Right renal pelvis (tissue), 4 donors: Measurements from ENCODE around the gene MYORG. TPM values are rescaled to one million over a fixed set of nuclear protein-coding genes. Genes with fewer than 3 reads are reported as not detected.
"Not testable (repeated sequence)": the region's sequence is repeated elsewhere in the genome, so short reads cannot be mapped to it uniquely, and the experiment has no call there.

Experiments used
- DNase-seq, 4 donors: peaks; one replicate each; pipeline ENCODE4 v3.0.0-alpha.2; 2013; ENCODE audit warnings: low read depth in 4 of 4, low spot score in 3 of 4, missing footprints in 1 of 4
- polyA plus RNA-seq, 4 donors: library from polyadenylated mRNA; unstranded; fragments of 120-200 nt; gene quantifications; one replicate each; pipeline ENCODE4 v1.2.1, GENCODE V29; 2013; ENCODE audit not compliant: insufficient read length in 4 of 4

Gene MYORG
- polyA plus RNA-seq, 4 donors = 7.6 to 11.5 (median 9.6) TPM

DNA sequence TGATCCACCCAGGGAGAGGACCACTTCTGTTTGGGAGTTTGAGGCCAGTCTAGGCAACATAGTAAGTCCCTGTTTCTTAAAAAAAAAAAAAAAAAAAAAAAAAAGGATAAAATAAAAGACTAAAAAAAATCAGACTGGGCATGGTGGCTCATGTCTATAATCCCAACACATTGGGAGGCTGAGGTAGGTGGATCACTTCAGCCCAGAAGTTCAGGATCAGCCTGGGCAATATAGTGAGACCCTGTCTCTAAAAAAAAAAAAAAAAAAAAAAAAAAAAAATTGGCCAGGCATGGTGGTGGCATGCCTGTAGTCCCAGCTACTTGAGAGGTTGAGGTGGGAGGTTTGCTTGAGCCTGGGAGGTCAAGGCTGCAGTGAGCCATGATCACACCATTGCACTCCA, 38.6 kb downstream of the MYORG start:
- DNase-seq = not testable (repeated sequence)

DNA sequence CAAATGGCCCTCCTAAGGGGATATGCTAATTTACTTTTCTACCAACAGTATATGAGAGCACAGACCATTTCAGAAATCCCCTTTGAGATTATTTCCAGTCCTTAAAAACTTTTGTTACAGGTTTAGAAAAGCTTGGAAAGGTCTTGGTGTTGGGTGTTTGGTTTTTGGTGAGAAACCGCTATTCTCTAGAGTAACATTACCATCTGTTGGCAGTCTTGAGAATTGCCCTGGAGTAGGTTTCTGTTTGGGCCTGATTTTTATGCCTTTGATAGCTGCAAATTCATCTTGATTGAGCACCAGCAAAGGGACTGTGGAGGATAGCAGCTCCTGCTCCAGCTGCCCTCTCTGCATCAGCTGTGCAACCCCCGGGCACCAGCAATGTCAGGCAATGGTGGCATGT, 39.3 kb downstream of the MYORG start:
- DNase-seq = no peak

DNA sequence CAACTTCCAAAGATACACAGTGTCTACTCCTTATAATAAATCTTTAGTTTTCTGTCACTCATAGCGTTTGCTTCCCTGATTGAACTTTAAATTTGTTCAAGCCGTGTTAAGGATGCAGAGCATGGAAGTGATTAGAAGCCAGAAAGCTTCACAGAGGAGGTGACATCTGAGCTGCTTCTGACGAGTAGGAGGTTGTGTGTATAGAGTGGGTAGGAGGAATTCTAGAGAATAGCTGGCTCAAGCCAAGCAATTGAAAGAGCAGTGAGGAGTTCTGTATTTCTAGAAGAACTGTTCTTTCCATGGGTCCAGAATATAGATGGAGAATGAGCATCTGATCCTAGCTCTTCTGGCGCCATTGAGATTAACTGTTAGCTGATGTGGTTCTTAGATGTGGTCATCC, 41.3 kb downstream of the MYORG start:
- DNase-seq = no peak

DNA sequence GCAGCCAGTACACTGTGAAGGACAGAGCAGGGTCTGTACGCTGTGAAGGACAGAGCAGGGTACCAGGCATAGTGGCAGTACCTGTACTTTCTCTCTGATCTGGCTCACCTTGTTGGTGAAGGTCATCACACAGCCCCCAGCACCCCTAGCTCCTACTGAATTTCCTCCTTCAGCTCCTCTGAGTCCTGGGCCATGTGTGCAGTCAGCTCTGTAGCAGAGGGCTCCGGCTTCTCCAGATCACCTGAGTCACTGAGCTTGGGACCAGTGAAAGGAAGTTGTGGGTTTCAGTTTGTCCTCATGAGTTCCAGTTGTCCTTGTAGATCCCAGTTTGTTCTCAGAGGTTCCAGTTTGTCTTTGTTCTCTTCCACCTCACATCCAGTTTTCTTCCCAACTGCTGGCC, 41.8 kb downstream of the MYORG start:
- no peak for DNase-seq

DNA sequence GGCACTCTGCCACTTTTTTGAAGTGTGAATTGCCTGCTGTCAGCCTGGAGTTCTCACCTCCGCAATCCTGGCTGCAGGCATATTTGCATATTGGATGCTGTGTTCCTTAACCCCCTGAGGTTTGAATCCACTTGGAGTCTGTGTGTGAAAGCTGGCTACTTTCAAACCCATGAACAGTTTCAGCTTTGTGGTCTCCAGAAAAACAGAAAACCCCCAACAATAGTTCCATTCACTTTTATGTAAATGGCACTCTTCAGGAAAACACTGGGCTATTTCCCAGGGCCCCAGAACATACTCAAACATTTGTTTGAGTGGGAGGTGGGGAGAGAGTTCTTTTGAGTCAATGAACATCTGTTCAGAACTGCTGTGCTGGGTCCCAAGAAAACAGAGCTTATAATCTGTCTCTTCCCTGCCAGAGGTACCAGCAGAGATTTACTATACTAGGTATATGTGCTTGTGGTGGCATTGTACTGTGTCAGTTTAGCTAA, 42.3 kb downstream of the MYORG start:
- DNase-seq = no peak

DNA sequence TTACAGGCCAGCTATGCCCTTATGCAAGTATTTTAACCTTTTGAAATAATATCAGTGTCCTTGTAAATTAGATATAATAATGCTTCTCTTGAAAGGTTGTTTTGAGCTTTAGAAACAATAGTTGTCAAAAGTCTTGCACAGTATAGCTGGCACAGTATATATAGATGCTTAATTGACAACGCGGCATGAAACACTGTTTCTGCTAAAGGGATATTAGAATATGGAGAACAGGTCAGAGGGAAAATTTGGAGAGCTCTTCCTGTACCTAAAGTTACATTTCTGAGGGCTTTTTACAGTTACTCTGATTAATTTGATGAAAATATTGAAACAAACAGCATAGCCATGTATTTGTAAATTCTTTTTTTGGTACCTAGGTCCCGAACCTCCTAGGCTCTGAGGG, 42.9 kb downstream of the MYORG start:
- no peak for DNase-seq

DNA sequence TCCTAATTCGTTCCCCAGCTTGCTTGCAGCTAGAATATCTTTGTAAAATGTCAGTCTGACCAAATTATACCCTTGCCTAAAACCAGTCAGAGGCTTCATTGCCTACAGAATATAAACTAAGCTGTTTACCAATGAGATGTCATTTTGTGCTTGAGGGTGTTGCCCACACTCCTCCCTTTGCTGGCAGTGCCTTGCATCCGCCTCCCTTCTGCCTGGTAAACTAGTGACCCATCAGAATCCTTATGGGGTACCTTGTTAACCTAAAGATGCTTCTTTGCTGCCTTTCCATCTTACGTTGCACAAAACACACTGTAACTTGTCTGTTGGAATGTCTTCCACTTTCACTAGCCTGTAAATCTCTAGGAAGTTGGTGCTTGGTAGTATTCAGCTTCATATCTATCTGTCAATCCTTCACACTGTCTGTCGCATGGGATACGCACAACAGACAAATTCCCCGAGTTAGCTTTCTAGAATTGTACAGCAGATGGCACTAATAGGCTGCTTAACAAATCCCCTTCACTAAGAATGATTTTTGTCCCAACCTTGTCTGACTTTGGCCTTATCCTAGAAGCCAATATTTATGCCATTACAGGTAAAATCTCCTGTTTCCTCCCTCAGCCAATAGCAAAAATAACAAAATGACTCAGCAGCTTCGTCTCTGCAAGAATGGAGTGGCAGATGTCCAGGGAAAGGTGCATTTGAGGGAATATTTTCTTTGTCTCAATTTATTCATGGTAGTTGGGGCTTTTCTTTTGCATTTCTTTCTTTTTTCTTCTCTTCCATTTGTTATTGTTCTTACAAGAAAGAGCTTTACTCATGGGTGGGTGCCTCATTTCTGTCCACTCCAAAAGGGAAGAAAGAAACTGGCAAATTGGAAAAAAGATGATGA, 44.4 kb downstream of the MYORG start:
- no peak for DNase-seq

DNA sequence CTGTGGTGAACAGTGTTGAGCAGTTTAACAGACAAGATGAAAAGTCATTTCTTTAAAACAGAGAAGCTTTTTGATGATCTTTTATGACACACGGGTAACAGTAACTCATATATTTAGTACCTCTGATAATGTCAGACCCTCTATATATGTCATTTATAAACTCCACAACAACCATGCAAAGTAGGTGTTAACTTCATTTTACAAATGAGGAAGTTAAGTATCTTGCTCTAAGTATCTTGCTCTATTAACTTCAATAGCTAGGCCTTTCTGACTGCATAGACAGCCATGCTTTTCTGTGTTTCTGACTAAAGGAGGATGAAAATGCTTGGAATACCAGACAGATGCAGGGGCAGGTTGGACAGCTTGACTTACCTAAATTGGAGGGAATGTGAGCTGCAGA, 45.5 kb downstream of the MYORG start:
- no peak for DNase-seq

DNA sequence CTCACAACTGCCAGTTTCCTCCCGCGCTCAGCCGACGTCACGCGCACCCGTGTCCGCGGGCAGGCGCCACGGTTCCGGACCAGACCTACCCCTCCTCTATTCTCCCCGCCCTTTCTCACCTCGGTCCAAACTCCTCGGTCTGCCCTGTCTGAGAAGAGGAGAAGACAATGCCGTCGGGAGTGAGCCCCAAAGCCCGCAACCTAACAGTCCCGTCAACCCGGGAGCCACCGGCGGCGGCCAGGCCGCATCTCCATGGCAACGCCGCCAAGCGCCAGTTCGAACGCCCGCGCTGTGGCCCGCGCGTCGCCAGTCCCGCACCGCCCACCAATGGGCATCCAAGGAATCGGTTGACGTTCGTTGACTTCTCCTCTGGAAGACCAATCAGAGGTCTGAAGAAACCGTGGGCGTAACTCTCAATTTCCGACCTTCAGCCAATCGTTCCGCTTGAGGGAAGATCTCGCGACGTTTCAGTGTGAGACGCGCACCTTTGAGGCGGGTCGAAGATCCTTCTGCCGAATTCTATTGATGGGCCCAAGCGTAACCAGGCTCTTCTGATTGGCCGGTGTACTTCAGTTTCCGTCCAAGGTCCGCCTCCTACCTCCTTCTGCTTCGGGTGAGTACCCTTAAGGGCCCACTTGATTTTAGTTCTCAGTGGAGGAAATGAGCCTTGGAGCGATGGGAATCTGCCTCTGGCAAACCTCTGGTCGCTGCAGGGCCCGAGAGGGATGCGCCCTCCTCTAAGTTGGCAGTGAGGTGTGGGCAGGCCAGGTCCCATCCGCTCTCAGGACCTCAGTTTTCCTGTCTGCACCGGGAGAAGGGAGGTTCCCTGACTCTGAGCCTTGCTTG, 47.5 kb downstream of the MYORG start, which contains the start of the genes KIF24 and NUDT2:
Gene KIF24, minus strand, starts transcription at position 282 of the 846 bp plus-strand sequence. CDS start 17,922 bp downstream, outside the sequence.
Gene NUDT2, plus strand, starts transcription at position 583 of the 846 bp plus-strand sequence. CDS start 9,471 bp downstream, outside the sequence.
- peak; percentile 97 to 100 (median 100) for DNase-seq

DNA sequence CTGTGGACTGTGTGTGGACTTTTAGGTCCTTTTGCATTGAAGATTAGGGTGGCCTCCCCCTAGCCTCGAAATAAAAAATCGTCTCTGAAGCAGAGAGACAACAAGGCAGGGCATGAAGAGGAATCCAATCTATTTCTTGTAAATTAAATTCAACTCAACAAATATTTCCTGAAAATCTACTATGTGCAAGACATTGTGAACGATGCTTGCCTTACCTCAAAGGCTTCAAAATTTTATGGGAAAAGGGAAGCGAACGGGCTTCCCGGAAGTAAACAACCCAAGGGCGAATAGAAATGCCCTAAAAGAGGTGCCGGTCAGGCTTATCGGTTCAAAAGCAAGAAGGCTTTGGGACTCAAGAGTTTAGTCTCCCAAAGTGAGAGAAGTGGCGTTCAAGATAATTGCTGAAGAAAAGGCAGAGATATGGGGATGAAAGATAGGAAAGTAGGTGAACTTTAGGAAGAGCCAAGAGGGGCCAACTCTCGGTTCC, 48.2 kb downstream of the MYORG start:
- peak in 1 of 4 donors; percentile 19 for DNase-seq

DNA sequence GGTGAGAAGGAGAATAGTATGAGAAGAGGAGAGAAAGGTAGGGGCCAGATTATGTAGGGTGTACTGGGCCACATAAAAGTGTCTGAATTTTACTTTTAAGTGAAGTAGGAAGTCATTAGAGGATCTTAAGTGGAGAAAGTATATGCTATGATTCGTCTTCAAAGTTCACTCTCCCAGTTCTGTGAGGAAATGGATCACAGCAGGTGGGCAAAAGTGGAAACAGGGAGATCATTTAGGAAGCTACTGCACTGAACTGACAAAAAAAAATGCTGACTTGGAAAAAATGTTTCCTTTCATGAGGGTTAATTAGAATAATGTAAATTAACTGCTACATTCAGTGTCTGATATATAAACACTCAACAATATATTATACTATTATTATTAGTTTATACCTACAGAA, 50.0 kb downstream of the MYORG start:
- DNase-seq = no peak

DNA sequence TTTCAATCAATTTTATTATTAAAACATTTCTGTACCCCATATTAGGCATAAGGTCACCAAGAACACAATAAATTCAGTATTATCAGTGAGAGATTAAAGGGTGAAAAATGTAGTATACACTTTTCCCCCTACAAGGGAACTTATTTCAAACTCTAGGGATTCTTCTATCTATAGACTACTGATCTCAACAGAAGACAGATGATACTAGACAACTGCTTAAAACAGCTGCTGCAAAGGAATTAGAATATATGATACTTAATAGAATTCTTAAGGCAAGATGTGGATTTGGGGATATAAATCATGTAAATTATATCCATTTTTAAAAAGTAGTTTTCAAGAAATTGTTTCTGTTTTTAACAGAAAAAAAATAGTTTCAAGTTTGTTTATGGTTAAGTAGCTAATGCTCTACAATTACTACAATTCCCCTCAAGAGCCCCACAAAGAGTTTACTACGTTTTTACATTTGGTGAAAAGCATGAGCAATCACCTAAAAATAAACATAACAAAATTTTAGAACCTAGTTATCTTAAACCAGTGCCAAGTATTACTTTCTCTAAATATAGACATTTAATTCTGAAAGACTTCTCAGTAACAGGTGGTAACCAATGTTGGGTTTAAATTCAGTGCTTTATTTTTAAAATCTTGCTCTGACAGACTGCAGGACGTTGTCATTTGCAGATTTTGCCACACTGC, 53.7 kb downstream of the MYORG start:
- no peak for DNase-seq

DNA sequence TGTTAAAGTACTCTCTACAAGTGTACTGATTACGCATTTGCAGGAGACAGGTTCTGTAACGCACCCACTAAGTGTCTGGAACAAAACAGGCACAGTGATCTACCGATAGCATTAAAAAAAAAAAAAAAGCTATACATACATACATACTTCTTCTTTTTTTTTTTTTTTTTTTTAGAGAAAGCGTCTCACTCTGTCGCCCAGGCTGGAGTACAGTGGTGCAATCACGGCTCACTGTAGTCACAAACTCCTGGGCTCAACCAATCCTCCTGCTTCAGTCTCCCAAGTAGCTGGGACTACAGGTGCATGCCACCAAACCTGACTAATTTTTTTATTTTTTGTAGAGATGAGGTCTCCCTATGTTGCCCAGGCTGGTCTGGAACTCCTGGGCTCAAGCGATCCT, 55.2 kb downstream of the MYORG start:
- DNase-seq = no peak

DNA sequence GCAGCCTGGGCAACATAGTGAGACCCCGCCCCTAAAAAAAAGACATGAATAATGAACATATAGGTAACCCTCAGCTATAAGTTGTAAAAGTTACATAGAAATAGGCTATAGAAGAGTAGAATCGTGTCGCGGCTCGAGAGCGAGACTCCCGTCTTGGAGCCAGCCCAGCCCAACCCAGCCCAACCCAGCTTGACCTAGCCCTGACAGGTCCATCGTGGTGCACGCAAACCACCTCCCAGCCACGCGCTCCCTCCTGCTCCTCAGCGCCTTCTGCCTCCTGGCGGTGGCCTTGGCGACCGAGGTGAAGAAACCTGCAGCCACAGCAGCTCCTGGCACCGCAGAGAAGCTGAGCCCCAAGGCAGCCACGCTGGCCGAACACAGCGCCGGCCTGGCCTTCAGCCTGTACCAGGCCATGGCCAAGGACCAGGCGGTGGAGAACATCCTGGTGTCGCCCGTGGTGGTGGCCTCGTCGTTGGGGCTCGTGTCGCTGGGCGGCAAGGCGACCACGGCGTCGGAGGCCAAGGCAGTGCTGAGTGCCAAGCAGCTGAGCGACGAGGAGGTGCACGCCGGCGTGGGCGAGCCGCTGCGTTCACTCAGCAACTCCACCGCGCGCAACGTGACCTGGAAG, 58.4 kb downstream of the MYORG start:
- DNase-seq = no peak

DNA sequence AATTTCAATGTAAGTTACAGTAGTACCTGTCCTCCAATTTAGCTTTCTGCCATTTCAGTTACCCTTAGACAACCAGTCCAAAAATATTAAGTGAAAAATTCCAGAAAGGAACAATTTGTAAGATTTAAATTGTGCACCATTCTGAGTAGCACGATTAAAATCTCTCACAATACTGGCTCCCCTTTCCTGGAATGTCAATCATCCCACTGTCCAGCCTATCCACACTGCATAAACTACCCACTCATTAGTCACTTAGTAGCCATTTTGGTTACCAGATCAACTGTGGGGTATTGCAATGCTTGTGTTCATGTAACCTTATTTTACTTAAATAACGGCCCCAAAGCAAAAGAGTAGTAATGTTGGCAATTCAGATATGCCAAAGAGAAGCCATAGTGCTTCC, 59.3 kb downstream of the MYORG start:
- no peak for DNase-seq

Other genes with a start within 250 kb of the MYORG start
- 10 to 100 TPM; 57.7 to 64.8 (median 64.0) TPM for gene UBAP1, start 197.9 kb downstream of the MYORG start, polyA plus RNA-seq
- gene KIF24, start 47.6 kb downstream of the MYORG start, polyA plus RNA-seq = 1 to 10 TPM; 5.4 to 6.2 (median 5.9) TPM
- 10 to 100 TPM; 21.7 to 27.6 (median 25.2) TPM for gene NUDT2, start 47.3 kb downstream of the MYORG start, polyA plus RNA-seq
- 10 to 100 TPM; 13.7 to 15.4 (median 14.1) TPM for gene FAM219A, start 81.7 kb upstream of the MYORG start, polyA plus RNA-seq
- gene DNAI1, start 81.9 kb upstream of the MYORG start, polyA plus RNA-seq = 1 to 10 TPM; 1.9 to 2.2 (median 1.9) TPM
- gene ENHO, start 146.1 kb upstream of the MYORG start, polyA plus RNA-seq = 1 to 10 TPM in 3 of 4 donors, under 1 TPM in 1; 0.74 to 2.8 (median 1.8) TPM
- gene CNTFR, start 212.8 kb upstream of the MYORG start, polyA plus RNA-seq = 10 to 100 TPM; 42.5 to 53.8 (median 46.6) TPM
- 10 to 100 TPM; 23.9 to 36.7 (median 30.0) TPM for gene RPP25L, start 235.2 kb upstream of the MYORG start, polyA plus RNA-seq
- 100 to 1,000 TPM in 2 of 4 donors, 10 to 100 TPM in 2; 95.5 to 108 (median 99.3) TPM for gene DCTN3, start 243.6 kb upstream of the MYORG start, polyA plus RNA-seq